AG10803 (cell line): Measurements from ENCODE around the gene S100A3.
"Not testable (repeated sequence)": the region's sequence is repeated elsewhere in the genome, so short reads cannot be mapped to it uniquely, and the experiment has no call there.

Experiments used
- DNase-seq: peaks from one replicate; pipeline ENCODE4 v3.0.0; 2010; ENCODE audit warnings: low read depth
- H3K4me3 ChIP-seq: 2 replicates; pipeline ENCODE4 v1.5.1; 2011; ENCODE audit warnings: mild to moderate bottlenecking, low read length, control low read depth
- TF ChIP-seq, protein P1 (sequence below): conservative IDR thresholded peaks from 2 replicates; pipeline ENCODE4 v1.5.1; 2011; ENCODE audit warnings: mild to moderate bottlenecking, low read length, control low read depth, inconsistent platforms

The S100A3 gene, protein sequence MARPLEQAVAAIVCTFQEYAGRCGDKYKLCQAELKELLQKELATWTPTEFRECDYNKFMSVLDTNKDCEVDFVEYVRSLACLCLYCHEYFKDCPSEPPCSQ

DNA sequence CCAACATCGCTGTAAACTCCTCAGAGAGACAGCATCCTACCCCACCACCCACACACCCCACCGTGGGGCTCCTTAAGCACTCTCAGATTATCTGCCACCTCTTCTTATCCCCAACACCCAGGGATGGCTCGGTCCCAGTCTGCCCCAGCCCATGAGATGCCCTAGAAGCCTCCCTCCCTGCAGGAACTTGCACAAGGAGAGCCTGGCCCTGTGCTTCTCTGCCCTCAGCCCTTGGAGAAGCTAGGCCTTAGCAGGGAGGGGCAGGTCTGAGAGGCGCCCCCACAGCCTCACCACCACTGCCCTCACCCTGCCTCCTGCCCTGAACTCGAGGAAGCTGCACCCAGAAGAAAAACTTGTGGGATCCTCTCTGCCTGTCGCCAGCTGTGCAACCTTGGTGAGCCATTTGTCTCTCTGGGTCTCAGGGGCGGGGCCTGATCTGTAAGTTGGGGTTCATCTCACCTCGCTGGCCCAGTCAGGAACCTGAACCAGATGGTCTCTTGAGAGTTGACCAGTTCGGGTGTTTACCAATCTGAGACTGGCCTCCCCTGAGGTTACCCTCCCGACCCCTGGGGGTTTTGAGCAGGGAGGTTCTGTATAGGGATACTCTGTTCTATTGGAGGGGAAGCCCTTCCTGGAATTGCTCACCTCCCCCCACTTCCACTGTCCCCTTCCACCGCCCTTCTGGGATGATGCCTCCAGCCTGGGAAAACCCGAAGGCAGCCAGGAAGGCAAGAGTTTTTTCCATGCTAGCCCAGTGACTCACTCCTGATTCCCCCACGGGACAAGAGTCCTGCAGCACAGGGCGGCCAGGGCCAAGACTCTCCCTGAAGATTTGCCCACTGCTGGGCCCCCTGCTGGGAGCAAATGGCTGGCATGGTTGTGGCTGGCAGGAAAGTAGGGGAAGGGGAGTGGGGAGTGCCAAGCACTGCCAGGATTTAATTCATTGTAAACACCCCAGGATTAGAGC lies at the start of gene S100A3:
S100A3 (minus strand) TSS at position 537 of the 967 bp plus-strand sequence. CDS start 773 bp downstream, outside the sequence.
- TF ChIP-seq, protein P1, sequence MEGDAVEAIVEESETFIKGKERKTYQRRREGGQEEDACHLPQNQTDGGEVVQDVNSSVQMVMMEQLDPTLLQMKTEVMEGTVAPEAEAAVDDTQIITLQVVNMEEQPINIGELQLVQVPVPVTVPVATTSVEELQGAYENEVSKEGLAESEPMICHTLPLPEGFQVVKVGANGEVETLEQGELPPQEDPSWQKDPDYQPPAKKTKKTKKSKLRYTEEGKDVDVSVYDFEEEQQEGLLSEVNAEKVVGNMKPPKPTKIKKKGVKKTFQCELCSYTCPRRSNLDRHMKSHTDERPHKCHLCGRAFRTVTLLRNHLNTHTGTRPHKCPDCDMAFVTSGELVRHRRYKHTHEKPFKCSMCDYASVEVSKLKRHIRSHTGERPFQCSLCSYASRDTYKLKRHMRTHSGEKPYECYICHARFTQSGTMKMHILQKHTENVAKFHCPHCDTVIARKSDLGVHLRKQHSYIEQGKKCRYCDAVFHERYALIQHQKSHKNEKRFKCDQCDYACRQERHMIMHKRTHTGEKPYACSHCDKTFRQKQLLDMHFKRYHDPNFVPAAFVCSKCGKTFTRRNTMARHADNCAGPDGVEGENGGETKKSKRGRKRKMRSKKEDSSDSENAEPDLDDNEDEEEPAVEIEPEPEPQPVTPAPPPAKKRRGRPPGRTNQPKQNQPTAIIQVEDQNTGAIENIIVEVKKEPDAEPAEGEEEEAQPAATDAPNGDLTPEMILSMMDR: peak; percentile 43
- peak within 1 kb of the TSS; percentile 8; the same call in 1 of the 2 replicates for H3K4me3 ChIP-seq
- DNase-seq: peak; percentile 92

DNA sequence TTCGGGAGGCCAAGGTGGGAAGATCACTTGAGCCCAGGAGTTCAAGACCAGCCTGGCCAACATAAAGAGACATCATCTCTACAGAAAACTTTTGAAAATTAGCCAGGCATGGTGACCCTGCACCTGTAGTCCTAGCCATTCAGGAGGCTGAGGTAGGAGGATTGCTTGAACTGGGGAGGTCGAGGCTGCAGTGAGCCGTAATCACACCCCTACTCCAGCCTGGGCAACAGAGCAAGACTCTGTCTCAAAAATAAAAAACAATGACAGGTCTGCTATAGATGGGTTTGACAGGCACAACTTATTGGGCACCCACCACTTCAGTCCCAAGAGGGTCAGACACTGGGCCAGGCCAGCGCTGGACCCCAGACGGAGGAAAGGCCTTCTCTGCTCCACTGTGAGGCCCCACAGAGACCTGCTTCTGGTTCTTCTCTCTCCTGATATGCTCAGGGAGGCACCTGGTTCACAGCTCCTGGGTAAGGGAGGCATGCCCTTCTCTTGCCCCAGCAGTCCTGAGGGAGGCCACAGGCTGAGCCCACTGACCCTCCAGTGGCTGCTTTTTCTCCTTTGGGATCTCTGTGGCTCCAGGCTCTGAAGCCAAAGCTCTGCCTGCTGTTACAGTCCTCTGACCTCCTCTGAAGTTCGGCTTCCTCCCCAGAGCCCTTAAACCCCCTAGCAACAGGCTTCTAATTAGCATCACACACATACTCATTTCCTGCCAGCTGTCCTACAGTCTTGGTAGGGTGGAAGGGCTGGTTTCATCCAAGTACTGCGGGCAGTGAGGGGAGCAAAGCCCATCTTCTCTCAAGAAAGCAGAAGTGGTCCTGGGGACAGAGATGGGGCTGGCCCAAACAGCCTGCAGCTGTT lies 49.5 kb upstream of the S100A3 start:
- peak; percentile 73 for DNase-seq
- H3K4me3 ChIP-seq: no peak overlapping the region
- TF ChIP-seq, protein P1: no peak

DNA sequence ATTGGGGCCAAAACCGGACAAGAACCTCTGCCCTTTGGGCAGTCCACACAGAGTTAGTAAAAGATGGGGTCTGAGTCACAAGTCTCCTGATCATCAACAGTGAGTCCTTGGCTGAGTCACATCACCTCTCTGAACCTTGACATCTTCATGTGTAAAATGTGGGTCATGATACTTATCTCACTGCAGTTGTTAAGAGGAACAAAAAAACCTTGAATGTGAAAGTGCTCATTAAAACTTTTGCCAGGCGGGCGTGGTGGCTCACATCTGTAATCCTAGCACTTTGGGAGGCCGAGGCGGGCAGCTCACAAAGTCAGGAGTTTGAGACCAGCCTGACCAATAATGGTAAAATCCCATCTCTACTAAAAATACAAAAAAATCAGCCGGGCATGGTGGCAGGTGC lies 48.1 kb upstream of the S100A3 start:
- DNase-seq: no peak
- TF ChIP-seq, protein P1: no peak
- no peak overlapping the region for H3K4me3 ChIP-seq

DNA sequence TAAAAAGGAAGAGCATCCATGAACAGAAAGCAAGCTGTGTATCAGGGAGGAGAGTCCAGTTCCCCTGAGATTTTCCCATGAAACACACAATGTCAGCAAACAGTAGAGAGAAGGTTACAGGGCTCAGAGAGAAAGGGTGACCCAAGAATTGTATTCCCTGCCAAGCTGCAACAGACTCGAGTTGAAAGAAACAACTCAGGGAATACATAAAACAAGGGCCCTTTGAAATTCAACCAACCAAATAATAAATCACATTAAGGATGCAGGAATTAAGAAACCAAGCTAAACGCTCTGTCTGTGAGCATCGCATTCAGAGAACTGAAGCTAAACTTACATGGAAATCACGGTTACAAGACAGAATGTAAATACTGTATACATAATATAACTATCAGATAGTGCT lies 43.7 kb upstream of the S100A3 start:
- no peak for DNase-seq
- TF ChIP-seq, protein P1: no peak
- no peak overlapping the region for H3K4me3 ChIP-seq

DNA sequence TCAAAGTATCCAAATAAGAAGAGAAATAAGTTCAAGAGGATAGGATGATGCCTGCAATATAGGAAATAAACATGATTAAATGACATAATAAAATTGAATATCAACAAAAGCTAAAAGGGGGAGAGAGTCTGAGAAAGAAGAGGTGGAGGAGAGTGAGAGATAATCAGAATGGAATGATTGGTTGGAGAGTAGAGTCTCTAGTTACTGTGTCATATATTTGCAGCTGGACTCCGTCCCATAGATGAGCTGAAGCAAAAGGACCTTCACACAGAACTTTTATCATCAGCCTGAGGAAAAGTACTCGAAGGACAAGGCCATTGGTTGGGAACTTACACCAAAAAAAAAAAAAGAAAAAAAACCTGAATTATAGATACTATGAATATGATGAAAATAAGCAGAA lies 39.4 kb upstream of the S100A3 start:
- H3K4me3 ChIP-seq: no peak overlapping the region
- DNase-seq: no peak
- TF ChIP-seq, protein P1: no peak

DNA sequence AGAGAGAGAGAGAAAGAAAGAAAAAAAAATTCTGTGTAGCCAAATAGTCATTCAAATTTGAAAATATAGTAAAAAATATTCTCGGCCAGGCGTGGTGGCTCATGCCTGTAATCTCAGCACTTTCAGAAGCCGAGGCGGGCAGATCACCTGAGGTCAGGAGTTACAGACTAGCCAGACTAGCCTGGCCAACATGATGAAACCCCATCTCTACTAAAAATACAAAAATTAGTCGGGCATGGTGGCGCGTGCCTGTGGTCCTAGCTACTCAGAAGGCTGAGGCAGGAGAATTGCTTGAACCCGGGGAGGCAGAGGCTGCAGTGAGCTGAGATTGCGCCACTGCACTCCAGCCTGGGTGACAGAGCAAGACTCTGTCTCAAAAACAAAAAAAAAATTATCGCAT lies 39.0 kb upstream of the S100A3 start:
- H3K4me3 ChIP-seq, DNase-seq: not testable (repeated sequence)

DNA sequence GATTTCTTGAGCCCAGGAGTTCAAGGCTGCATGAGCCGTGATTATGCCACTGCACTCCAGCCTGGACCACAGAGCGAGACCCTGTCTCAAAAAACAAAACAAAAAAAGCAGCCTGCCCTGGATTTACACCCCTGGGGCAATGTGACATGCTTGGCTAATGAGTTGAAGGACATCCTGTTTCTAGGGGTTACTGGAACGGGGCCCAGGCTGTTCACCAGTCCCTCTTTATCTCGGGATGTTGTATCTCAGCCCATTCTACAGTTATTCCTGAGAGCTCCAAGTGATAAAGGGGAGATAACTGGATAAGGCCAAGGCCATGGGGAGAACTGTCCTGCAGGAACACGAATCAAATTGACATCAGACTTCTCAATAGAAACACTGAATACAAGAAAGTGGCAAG lies 38.3 kb upstream of the S100A3 start:
- H3K4me3 ChIP-seq: no peak overlapping the region
- DNase-seq: no peak
- TF ChIP-seq, protein P1: no peak
